ENCODE results near the gene PTRH2.
"Not testable (repeated sequence)": the region's sequence is repeated elsewhere in the genome, so short reads cannot be mapped to it uniquely, and the experiment has no call there.

The PTRH2 gene

DNA sequence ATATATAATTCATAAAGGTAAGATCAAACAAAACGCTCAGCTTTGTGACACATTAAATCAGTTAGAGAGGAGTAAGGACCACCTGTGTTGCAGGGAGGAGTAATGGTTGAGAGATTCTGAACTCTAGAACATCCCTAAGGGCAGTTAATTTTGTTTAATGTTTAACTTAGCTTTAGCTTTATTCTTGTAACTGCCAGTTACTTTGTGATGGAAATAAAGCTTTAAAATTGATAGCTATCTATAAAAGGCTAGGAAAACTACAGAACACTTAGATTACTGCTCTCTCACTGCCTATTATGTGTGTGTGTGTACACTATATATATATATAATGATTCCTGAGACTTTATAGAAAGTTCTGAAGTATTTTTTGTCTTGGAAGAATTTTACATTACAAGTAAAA is 37.8 kb downstream of the PTRH2 start:
- DNase-seq (ENCODE audit: low read depth in 2 of 2): no peak

DNA sequence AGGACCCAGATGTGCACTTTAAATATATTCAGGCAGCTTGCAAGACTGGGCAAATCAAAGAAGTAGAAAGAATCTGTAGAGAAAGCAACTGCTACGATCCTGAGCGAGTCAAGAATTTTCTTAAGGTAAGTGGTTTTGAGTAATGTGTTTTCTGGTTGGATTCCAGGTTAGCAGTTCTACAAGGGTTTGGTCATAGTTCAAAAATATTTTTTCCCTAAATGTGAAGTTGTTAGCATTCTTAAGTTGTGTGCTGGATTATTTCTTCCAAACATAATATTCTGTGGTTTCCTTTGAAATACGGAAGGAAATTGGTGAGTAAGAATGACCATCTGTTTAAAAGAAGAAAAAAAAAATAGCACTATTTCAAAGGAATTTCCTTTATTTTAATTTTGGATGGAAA is 38.4 kb downstream of the PTRH2 start:
- no peak for DNase-seq (ENCODE audit: low read depth in 2 of 2)

DNA sequence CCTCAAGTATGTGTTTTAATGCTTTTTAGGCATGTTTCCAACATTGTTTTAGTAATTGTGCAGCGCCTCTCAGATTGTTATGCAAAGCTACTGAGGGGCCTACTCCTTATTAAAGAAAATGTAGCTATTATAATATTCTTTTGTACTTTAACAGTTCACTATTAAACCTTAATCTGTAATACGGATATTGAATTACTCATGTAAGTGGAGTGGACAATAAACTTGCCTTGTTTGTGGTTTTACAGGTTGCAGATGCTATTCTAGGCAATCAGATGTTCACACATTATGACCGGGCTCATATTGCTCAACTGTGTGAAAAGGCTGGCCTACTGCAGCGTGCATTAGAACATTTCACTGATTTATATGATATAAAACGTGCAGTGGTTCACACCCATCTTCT is 41.0 kb downstream of the PTRH2 start:
- no peak for DNase-seq (ENCODE audit: low read depth in 2 of 2)

DNA sequence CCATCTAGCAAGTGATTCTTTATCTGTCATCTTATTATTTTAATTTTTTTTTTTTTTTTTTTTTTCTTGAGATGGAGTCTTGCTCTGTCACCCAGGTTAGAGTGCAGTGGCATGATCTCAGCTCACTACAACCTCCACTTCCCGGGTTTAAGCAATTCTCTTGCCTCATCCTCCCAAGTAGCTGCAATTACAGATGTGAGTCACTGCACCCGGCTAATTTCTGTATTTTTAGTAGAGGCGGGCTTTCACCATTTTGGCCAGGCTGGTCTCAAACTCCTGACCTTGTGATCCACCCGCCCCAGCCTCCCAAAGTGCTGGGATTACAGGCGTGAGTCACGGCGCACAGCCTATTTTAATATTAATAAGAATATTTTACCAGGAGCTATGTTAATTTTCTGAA is 50.6 kb downstream of the PTRH2 start:
- not testable (repeated sequence) for DNase-seq (ENCODE audit: low read depth in 2 of 2)

DNA sequence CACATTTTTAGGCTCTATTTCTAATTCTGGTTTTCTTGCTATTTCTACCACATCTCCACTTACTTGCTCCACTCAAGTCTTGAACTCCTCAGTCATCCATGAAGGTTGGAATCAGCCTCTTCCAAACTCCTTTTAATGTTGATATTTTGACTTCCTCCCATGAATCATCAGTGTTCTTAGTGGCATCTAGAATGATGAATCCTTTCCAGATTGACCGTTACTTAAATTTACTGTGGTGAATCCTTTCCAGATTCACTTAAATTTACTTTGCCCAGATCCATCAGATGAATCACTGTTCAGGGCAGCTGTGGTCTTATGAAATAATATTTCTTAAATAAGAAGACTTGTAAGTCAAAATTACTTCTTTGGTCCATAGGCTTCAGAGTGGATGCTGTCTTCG is 55.1 kb downstream of the PTRH2 start:
- DNase-seq (ENCODE audit: low read depth in 2 of 2): no peak

DNA sequence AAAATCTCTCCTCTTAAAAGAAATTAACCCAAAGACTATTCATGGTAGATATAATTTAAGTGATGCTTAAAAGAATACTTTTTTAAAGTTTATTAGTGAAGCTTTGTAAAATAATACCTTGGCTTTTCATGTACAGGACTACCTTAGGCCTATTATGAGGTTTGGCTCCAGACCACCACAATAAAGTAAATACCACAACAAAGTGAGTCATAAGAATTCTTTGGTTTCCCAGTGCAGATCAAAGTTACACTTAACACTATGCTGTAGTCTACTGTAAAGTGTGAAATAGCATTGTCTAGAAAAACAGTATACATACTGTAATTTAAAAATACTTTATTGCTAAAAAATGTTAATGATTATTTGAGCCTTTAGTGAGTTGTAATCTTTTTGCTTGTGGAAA is 55.9 kb downstream of the PTRH2 start:
- DNase-seq (ENCODE audit: low read depth in 2 of 2): no peak

DNA sequence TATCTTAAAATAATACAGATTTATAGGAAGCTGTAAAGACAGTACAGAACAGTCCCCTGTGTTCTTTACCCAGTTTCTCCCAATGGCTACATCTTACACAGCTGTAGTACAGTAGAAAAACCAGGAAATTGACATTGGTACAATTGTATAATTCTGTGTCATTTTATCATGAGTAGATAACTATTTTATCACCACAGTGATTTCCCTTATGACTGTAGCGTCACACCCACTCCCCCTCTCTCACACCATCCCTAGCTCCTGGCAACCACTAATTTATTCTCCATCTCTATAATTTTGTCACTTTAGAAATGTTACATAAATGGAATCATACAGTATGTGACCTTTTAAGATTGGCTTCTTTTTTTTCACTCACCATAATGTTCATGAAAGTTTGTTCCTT is 56.6 kb downstream of the PTRH2 start:
- DNase-seq (ENCODE audit: low read depth in 2 of 2): no peak

DNA sequence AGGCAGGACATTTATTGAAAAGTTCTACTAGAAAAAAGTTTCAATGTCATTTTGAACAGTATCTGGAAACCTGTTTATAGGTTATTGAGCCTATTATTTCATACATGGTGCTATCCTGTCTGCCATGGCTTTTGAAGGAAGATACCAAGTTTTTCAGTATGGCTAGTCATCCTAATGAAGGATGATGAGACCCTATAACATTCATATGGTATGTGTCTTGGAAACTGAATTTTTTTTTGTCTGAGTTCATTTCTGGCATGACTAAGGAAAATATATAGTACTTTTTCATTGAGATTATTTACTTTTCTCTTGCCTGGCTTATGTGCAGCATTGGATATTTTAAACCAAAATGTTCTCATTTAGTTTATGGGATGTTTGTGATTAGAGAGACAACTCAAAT is 57.3 kb downstream of the PTRH2 start:
- DNase-seq (ENCODE audit: low read depth in 2 of 2): no peak

Data from stimulated activated CD8-positive, alpha-beta memory T cell treated with anti-CD3 and anti-CD28 coated beads, Interleukin-7, amount 100 ng/mL, for 4 hours (primary cell).